RWPE2 (cell line): ENCODE measurements around the gene ACADM.

ENCODE experiments used
- ATAC-seq: fragments of 200-7000 bp; cut with Tn5 transposase; 3 replicates; pipeline ENCODE4 v1.9.1; 2021; ENCODE audit warnings: low read depth
- DNase-seq: peaks from one replicate; pipeline ENCODE4 v3.0.0-alpha.2; 2020; ENCODE audit warnings: low spot score
- H3K27ac ChIP-seq: fragments of 450-650 bp; 2 replicates; pipeline ENCODE4 v1.5.1; 2017; ENCODE audit warnings: mild to moderate bottlenecking; ENCODE audit not compliant: poor library complexity, severe bottlenecking
- H3K27me3 ChIP-seq: fragments of 250-450 bp; sonication (Bioruptor Pico); 2 replicates; pipeline ENCODE4 v1.5.1; 2021; ENCODE audit warnings: mild to moderate bottlenecking, moderate library complexity; ENCODE audit not compliant: insufficient read depth, poor library complexity, severe bottlenecking
- H3K36me3 ChIP-seq: fragments of 250-450 bp; sonication (Bioruptor Pico); 2 replicates; pipeline ENCODE4 v1.5.1; 2020; ENCODE audit warnings: low read depth, mild to moderate bottlenecking, moderate library complexity
- H3K4me1 ChIP-seq: fragments of 250-450 bp; sonication (Bioruptor Pico); 2 replicates; pipeline ENCODE4 v1.5.1; 2021; ENCODE audit warnings: mild to moderate bottlenecking, moderate library complexity; ENCODE audit not compliant: insufficient read depth, poor library complexity, severe bottlenecking
- H3K4me3 ChIP-seq: fragments of 250-450 bp; sonication (Bioruptor Pico); 2 replicates; pipeline ENCODE4 v1.5.1; 2021; ENCODE audit warnings: mild to moderate bottlenecking, moderate library complexity; ENCODE audit not compliant: severe bottlenecking
- H3K9me3 ChIP-seq: fragments of 250-450 bp; sonication (Bioruptor Pico); 2 replicates; pipeline ENCODE4 v1.5.1; 2021; ENCODE audit warnings: mild to moderate bottlenecking, moderate library complexity; ENCODE audit not compliant: severe bottlenecking
- CTCF ChIP-seq: fragments of 450-650 bp; IDR thresholded peaks from one replicate; pipeline ENCODE4 v1.5.1; 2017; ENCODE audit warnings: mild to moderate bottlenecking, moderate library complexity; ENCODE audit not compliant: poor library complexity, severe bottlenecking

ACADM gene

GRCh38 chr1:75696000-75696399 lies 28.5 kb upstream of the ACADM start:
- Histone ChIP-seq H3K9me3 (no peaks in the 10 kb centered on the region), H3K27me3 (peaks cover 2% of the 10 kb centered on the region), H3K4me3 (no peak overlapping the region), H3K4me1 (no peaks in the 10 kb centered on the region), H3K27ac (no peak overlapping the region), H3K36me3 (no peaks in the 10 kb centered on the region)
- TF ChIP-seq CTCF, result no peak
- DNase-seq, result no peak
- no peak for ATAC-seq

GRCh38 chr1:75707191-75707590 lies 17.3 kb upstream of the ACADM start:
- no peaks in the 10 kb centered on the region for H3K9me3 ChIP-seq
- no peak for DNase-seq
- no peaks in the 10 kb centered on the region for H3K36me3 ChIP-seq
- peaks cover 5% of the 10 kb centered on the region for H3K4me1 ChIP-seq
- TF ChIP-seq CTCF, result no peak
- no peak overlapping the region for H3K4me3 ChIP-seq
- ATAC-seq, result no peak
- no peaks in the 10 kb centered on the region for H3K27me3 ChIP-seq
- H3K27ac ChIP-seq, result no peak overlapping the region

GRCh38 chr1:75708910-75709309 lies 15.6 kb upstream of the ACADM start:
- peak; percentile 72; the same call in 2 of the 3 replicates for ATAC-seq

GRCh38 chr1:75710832-75711231 lies 13.7 kb upstream of the ACADM start:
- no peak for TF ChIP-seq CTCF
- DNase-seq, result no peak
- no peak overlapping the region for H3K27ac ChIP-seq
- H3K27me3 ChIP-seq, result no peaks in the 10 kb centered on the region
- H3K9me3 ChIP-seq, result no peaks in the 10 kb centered on the region
- no peak overlapping the region for H3K4me3 ChIP-seq
- peaks cover 5% of the 10 kb centered on the region for H3K4me1 ChIP-seq
- H3K36me3 ChIP-seq, result no peaks in the 10 kb centered on the region
- ATAC-seq, result no peak

More at GRCh38 chr1:75708910-75709309, 15.6 kb upstream of the ACADM start:
- Histone ChIP-seq H3K36me3 (no peaks in the 10 kb centered on the region), H3K9me3 (no peaks in the 10 kb centered on the region), H3K4me1 (peaks cover 5% of the 10 kb centered on the region), H3K4me3 (no peak overlapping the region), H3K27ac (no peak overlapping the region), H3K27me3 (no peaks in the 10 kb centered on the region)
- no peak for TF ChIP-seq CTCF
- DNase-seq, result no peak

GRCh38 chr1:75711846-75712245 lies 12.7 kb upstream of the ACADM start:
- Histone ChIP-seq H3K9me3 (no peaks in the 10 kb centered on the region), H3K36me3 (no peaks in the 10 kb centered on the region), H3K4me1 (peaks cover 5% of the 10 kb centered on the region), H3K27me3 (no peaks in the 10 kb centered on the region), H3K27ac (no peak overlapping the region), H3K4me3 (no peak overlapping the region)
- no peak for ATAC-seq
- DNase-seq, result no peak
- no peak for TF ChIP-seq CTCF
